ENCODE measurements around the gene RUNX1.

- TF ChIP-seq CTCF (IDR thresholded peaks at IDR 0.05; ENCODE audit: extremely low read depth in 1 of 2, insufficient read depth in 1 of 2, low read depth in 1 of 2, low read length in 2 of 2): no peak
- no peak for TF ChIP-seq POLR2AphosphoS5 (IDR thresholded peaks at IDR 0.05; ENCODE audit: insufficient read depth, low read depth, low read length)
These were observed 52.6 kb downstream of the RUNX1 start for GRCh38 chr21:34996304-34997101.

All from endothelial cell of umbilical vein (primary cell).